D721Med (cell line): ENCODE results near the gene PARP12.

Experiments used
- DNase-seq: peaks from one replicate; pipeline ENCODE4 v3.0.0; 2011; ENCODE audit warnings: low spot score; ENCODE audit not compliant: insufficient read length
- FAIRE-seq: peaks from 2 replicates; lab custom pipeline; 2011; peaks lifted over from hg19 to GRCh38; lab: Jason Lieb, UNC
- CTCF ChIP-seq: IDR thresholded peaks from 2 replicates; pipeline ENCODE4 v1.5.1; 2012; ENCODE audit warnings: mild to moderate bottlenecking, control low read depth; ENCODE audit not compliant: insufficient read depth; ENCODE audit errors: missing control alignments

The PARP12 gene

GRCh38 chr7:140069298-140069949, 6.7 kb upstream of the PARP12 start:
- DNase-seq (no peak), FAIRE-seq (no peak)
- no peak for TF ChIP-seq CTCF

GRCh38 chr7:140068033-140068432, 5.3 kb upstream of the PARP12 start:
- FAIRE-seq (no peak), DNase-seq (no peak)
- no peak for TF ChIP-seq CTCF

- FAIRE-seq (no peak), DNase-seq (no peak)
- TF ChIP-seq CTCF: no peak
Observed at GRCh38 chr7:140067052-140067451, 4.3 kb upstream of the PARP12 start.

GRCh38 chr7:140062118-140062527, 628 bp downstream of the PARP12 start:
- no peak for TF ChIP-seq CTCF
- FAIRE-seq: no peak
- no peak for DNase-seq

GRCh38 chr7:140061607-140061930, 1.2 kb downstream of the PARP12 start:
- TF ChIP-seq CTCF: no peak
- DNase-seq (no peak), FAIRE-seq (no peak)

GRCh38 chr7:140060788-140061606, 1.8 kb downstream of the PARP12 start:
- DNase-seq: no peak
- no peak for TF ChIP-seq CTCF
- FAIRE-seq: no peak

GRCh38 chr7:140060243-140060630, 2.5 kb downstream of the PARP12 start:
- DNase-seq: no peak
- TF ChIP-seq CTCF: no peak
- no peak for FAIRE-seq
